PC-3 (cell line): ENCODE results near the gene FAM47E. TPM values are rescaled to one million over a fixed set of nuclear protein-coding genes. Genes with fewer than 3 reads are reported as not detected.

Experiments
- ATAC-seq: fragments of 200-7000 bp; cut with Tn5 transposase; 2 replicates; pipeline ENCODE4 v1.9.1; 2020; ENCODE audit warnings: mild to moderate bottlenecking, moderate library complexity
- BruUV-seq: library from RNA; stranded (reverse); fragments of 400-500 nt; replicated peaks from 2 replicates; lab custom pipeline; 2021; lab: Mats Ljungman, UMichigan
- CTCF ChIA-PET: fragments of 300-600 bp; sonication (Branson Sonifier 250); formaldehyde crosslinking; loops from one replicate; lab custom pipeline; 2022; ENCODE audit warnings: antibody characterized with exemption; lab: Charles Lee
- POLR2A ChIA-PET: fragments of 300-600 bp; sonication (Branson Sonifier 250); formaldehyde crosslinking; loops from one replicate; lab custom pipeline; 2022; ENCODE audit warnings: antibody characterized with exemption; ENCODE audit not compliant: unreplicated experiment; lab: Charles Lee
- DNase-seq: peaks from one replicate; pipeline ENCODE4 v3.0.0-alpha.2; 2015
- H2AFZ ChIP-seq: fragments of 300-600 bp; sonication (generic); 2 replicates; pipeline ENCODE4 v1.6.0; 2016; ENCODE audit warnings: antibody characterized with exemption, low read length
- H3F3A ChIP-seq: fragments of 300-600 bp; sonication (generic); one replicate; pipeline ENCODE4 v1.6.0; 2017; ENCODE audit warnings: antibody characterized with exemption, low read length, control low read depth, mild to moderate bottlenecking; ENCODE audit not compliant: unreplicated experiment
- H3K27ac ChIP-seq: fragments of 300-600 bp; sonication (generic); 2 replicates; pipeline ENCODE4 v1.5.1; 2016; ENCODE audit warnings: mild to moderate bottlenecking, low read length
- H3K27me3 ChIP-seq: fragments of 300-600 bp; sonication (generic); 2 replicates; pipeline ENCODE4 v1.6.1; 2016; ENCODE audit warnings: low read length, mixed read lengths
- H3K36me3 ChIP-seq: fragments of 300-600 bp; sonication (generic); 2 replicates; pipeline ENCODE4 v1.6.1; 2016; ENCODE audit warnings: low read depth, mixed run types, low read length, mixed read lengths
- H3K4me1 ChIP-seq: fragments of 300-600 bp; sonication (generic); 2 replicates; pipeline ENCODE4 v1.5.1; 2016; ENCODE audit warnings: low read length; ENCODE audit not compliant: insufficient read depth
- H3K4me2 ChIP-seq: fragments of 300-600 bp; sonication (generic); 2 replicates; pipeline ENCODE4 v1.6.0; 2016; ENCODE audit warnings: low read length
- H3K4me3 ChIP-seq: fragments of 300-600 bp; sonication (generic); 2 replicates; pipeline ENCODE4 v1.5.1; 2016; ENCODE audit warnings: mild to moderate bottlenecking, low read length, mixed read lengths
- H3K79me2 ChIP-seq: fragments of 300-600 bp; sonication (generic); 2 replicates; pipeline ENCODE4 v1.6.1; 2017; ENCODE audit warnings: low read length, mixed read lengths
- H3K9ac ChIP-seq: fragments of 300-600 bp; sonication (generic); 2 replicates; pipeline ENCODE4 v1.6.0; 2016; ENCODE audit warnings: mild to moderate bottlenecking, low read length
- H3K9me2 ChIP-seq: fragments of 300-600 bp; sonication (generic); replicated peaks from 2 replicates; pipeline ENCODE4 v1.6.1; 2016; ENCODE audit warnings: mixed run types, low read length, mixed read lengths
- H3K9me3 ChIP-seq: fragments of 300-600 bp; sonication (generic); 2 replicates; pipeline ENCODE4 v1.6.1; 2016; ENCODE audit warnings: low read length, mixed read lengths
- H4K20me1 ChIP-seq: fragments of 300-600 bp; sonication (generic); 2 replicates; pipeline ENCODE4 v1.6.1; 2016; ENCODE audit warnings: low read length, mixed read lengths
- EZH2 ChIP-seq: fragments of 300-600 bp; sonication (generic); IDR thresholded peaks from one replicate; pipeline ENCODE4 v1.6.1; 2017; ENCODE audit warnings: antibody characterized with exemption, mild to moderate bottlenecking, low read length; ENCODE audit not compliant: unreplicated experiment
- EZH2phosphoT487 ChIP-seq: fragments of 300-600 bp; sonication (generic); IDR thresholded peaks from 2 replicates; pipeline ENCODE4 v1.6.1; 2018; ENCODE audit warnings: mild to moderate bottlenecking, antibody characterized with exemption, low read length, borderline replicate concordance
- intact Hi-C: fragments of 100-400 bp; cut with micrococcal nuclease; formaldehyde crosslinking; loops from 2 replicates; pipeline ENCODE4 v1.9.0; 2023
- total RNA-seq: library from RNA; depleted of rRNA; stranded (reverse); fragments of >200 nt; gene quantifications from 2 replicates; pipeline ENCODE4 v1.2.3, GENCODE V29; 2014
- TF ChIP-seq, protein P1 (sequence below): fragments of 300-600 bp; sonication (generic); conservative IDR thresholded peaks from 2 replicates; pipeline ENCODE4 v1.5.1; 2017; ENCODE audit warnings: antibody characterized with exemption, low read depth, mild to moderate bottlenecking, low read length

The FAM47E gene
- total RNA-seq, 1 experiment from 2014 or later: 0.91 TPM

DNA sequence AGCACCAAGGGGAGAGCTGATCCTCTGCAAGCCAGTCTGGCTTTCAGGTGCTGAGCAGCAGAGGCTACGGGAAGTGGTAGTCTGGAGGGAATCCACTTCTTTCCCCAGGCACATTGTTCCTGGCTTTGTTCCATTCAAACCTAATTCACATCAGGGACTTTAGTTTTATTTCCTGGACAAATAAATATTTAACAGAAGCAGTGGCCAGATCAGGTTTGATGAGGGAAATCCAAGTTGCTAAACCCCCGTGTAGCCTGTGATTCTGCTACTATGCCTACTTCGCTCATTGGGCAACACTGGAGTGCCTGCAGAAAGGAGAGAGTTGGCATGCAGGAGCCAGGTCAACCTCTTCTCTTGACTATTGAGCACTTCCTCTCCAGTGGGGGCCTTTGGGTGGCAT lies 41.2 kb downstream of the FAM47E start:
- no peak overlapping the region for H3K4me3 ChIP-seq
- no peak overlapping the region for H3K9ac ChIP-seq
- no peak overlapping the region for H2AFZ ChIP-seq
- H3K9me3 ChIP-seq: no peaks in the 10 kb centered on the region
- CTCF ChIA-PET: no interaction called here
- TF ChIP-seq EZH2 (no peak), EZH2phosphoT487 (no peak)
- TF ChIP-seq, protein P1, sequence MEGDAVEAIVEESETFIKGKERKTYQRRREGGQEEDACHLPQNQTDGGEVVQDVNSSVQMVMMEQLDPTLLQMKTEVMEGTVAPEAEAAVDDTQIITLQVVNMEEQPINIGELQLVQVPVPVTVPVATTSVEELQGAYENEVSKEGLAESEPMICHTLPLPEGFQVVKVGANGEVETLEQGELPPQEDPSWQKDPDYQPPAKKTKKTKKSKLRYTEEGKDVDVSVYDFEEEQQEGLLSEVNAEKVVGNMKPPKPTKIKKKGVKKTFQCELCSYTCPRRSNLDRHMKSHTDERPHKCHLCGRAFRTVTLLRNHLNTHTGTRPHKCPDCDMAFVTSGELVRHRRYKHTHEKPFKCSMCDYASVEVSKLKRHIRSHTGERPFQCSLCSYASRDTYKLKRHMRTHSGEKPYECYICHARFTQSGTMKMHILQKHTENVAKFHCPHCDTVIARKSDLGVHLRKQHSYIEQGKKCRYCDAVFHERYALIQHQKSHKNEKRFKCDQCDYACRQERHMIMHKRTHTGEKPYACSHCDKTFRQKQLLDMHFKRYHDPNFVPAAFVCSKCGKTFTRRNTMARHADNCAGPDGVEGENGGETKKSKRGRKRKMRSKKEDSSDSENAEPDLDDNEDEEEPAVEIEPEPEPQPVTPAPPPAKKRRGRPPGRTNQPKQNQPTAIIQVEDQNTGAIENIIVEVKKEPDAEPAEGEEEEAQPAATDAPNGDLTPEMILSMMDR: no peak
- no peaks in the 10 kb centered on the region for H3F3A ChIP-seq
- DNase-seq (no peak), ATAC-seq (no peak)
- no peaks in the 10 kb centered on the region for H3K79me2 ChIP-seq
- no peak overlapping the region for H3K27ac ChIP-seq
- no TSS peak for BruUV-seq
- POLR2A ChIA-PET: no interaction called here
- no peaks in the 10 kb centered on the region for H3K4me1 ChIP-seq
- H3K4me2 ChIP-seq: no peak overlapping the region
- H3K27me3 ChIP-seq: no peaks in the 10 kb centered on the region
- no peaks in the 10 kb centered on the region for H3K36me3 ChIP-seq
- no peaks in the 10 kb centered on the region for H3K9me2 ChIP-seq
- H4K20me1 ChIP-seq: no peaks in the 10 kb centered on the region
- intact Hi-C loops: no loop called here

DNA sequence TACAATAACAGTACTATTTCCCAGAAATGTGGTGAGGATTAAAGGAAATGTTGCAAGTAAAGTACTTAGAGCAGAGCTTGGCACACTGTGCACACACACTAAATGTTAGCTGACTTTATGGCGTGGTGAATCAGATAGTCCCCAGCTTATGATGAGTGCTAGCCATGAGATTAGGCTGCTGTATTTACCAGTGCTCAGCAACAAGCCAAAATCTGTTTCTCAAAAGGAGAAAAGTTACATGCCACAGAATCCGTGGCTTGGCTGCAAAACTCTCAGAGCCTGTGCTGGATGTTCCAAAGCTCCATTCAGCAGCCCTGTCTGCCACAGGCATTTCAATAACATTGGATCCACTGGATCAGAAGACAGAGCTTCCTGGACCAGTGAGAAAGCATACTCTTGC lies 42.3 kb downstream of the FAM47E start:
- ATAC-seq (no peak), DNase-seq (no peak)
- BruUV-seq: no TSS peak
- no peaks in the 10 kb centered on the region for H3K79me2 ChIP-seq
- no peak overlapping the region for H3K4me3 ChIP-seq
- no peaks in the 10 kb centered on the region for H3K27me3 ChIP-seq
- peaks cover 5% of the 10 kb centered on the region; the same call in 1 of the 2 replicates for H3K36me3 ChIP-seq
- H3F3A ChIP-seq: no peaks in the 10 kb centered on the region
- no peaks in the 10 kb centered on the region for H3K9me2 ChIP-seq
- ChIA-PET POLR2A (no interaction called here), CTCF (no interaction called here)
- H3K9me3 ChIP-seq: no peaks in the 10 kb centered on the region
- H2AFZ ChIP-seq: no peak overlapping the region
- no peaks in the 10 kb centered on the region for H4K20me1 ChIP-seq
- H3K9ac ChIP-seq: no peak overlapping the region
- TF ChIP-seq, protein P1: no peak
- TF ChIP-seq EZH2: no peak
- no peak for TF ChIP-seq EZH2phosphoT487
- no peaks in the 10 kb centered on the region for H3K4me1 ChIP-seq
- H3K4me2 ChIP-seq: no peak overlapping the region
- intact Hi-C loops: no loop called here
- no peak overlapping the region for H3K27ac ChIP-seq

DNA sequence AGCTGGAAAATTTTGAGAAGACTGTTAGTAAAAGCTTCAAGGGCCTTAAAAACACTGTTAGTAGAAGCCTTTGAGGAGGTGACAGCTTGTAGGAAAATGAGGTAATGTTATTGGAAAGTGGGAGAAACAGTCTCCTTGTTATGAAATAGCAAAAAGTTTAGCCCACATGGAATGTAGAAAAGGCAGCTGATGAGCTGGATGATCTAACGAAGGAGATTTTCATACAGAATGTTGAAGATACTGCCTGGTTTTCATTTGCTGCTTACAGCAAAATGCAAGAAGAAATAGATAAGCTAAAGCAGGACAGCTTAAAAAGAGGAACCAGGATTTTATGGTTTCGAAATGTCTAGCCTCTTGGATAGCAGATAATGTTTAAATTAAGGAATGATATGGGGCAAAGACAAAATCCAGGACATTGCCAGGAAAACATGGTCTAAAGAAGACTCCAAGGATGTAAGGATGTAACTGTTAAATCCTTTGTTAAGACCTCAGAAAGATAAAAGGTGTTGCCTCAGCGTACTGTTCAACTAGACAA lies 44.8 kb downstream of the FAM47E start:
- no peaks in the 10 kb centered on the region for H3F3A ChIP-seq
- peaks cover 14% of the 10 kb centered on the region for H3K4me1 ChIP-seq
- POLR2A ChIA-PET: no interaction called here
- H3K9me3 ChIP-seq: no peaks in the 10 kb centered on the region
- no peaks in the 10 kb centered on the region for H3K79me2 ChIP-seq
- no peak for DNase-seq
- H3K4me3 ChIP-seq: no peak overlapping the region
- H3K27me3 ChIP-seq: no peaks in the 10 kb centered on the region
- H3K4me2 ChIP-seq: no peak overlapping the region
- CTCF ChIA-PET: no interaction called here
- no peak for ATAC-seq
- H4K20me1 ChIP-seq: no peaks in the 10 kb centered on the region
- H3K27ac ChIP-seq: no peak overlapping the region
- TF ChIP-seq, protein P1: no peak
- TF ChIP-seq EZH2: no peak
- TF ChIP-seq EZH2phosphoT487: no peak
- H2AFZ ChIP-seq: no peak overlapping the region
- H3K36me3 ChIP-seq: peaks cover 5% of the 10 kb centered on the region; the same call in 1 of the 2 replicates
- no peaks in the 10 kb centered on the region for H3K9me2 ChIP-seq
- intact Hi-C loops: no loop called here
- no peak overlapping the region for H3K9ac ChIP-seq
- no TSS peak for BruUV-seq
